Vein endothelial cell (primary cell): ENCODE results near the gene SLC38A10. TPM values are rescaled to one million over a fixed set of nuclear protein-coding genes. Genes with fewer than 3 reads are reported as not detected.

Experiments
- total RNA-seq: library from RNA; depleted of rRNA; stranded (reverse); fragments of >200 nt; gene quantifications from 2 replicates; pipeline ENCODE4 v1.2.3, GENCODE V29; 2012

The SLC38A10 gene
- total RNA-seq: 57.4 and 69.6 TPM in 2 replicates

GRCh38 chr17:81295031-81295675 is at the start of gene SLC38A10:
SLC38A10 (minus strand) TSS chr17:81295307; CDS start chr17:81294921, 386 bp downstream.

GRCh38 chr17:81238815-81239713 is 56.0 kb downstream of the SLC38A10 start, which contains the start of the genes NDUFAF8 and TEPSIN:
NDUFAF8 (plus strand) TSS chr17:81239318; CDS start chr17:81239364, 46 bp downstream.
TEPSIN (minus strand) TSS chr17:81239055; CDS start chr17:81239033, 22 bp downstream.

GRCh38 chr17:81222906-81223761 is 72.0 kb downstream of the SLC38A10 start, which contains the start of gene CEP131:
CEP131 (minus strand) TSS chr17:81222965; CDS start chr17:81220056, 2,909 bp downstream.

Other genes starting within 250 kb of the SLC38A10 start
- not detected in 2 replicates for gene PVALEF, start 129.8 kb downstream of the SLC38A10 start, total RNA-seq
- 3.1 and 5.6 TPM in 2 replicates for gene AATK, start 129.1 kb downstream of the SLC38A10 start, total RNA-seq
- 9.7 and 12.4 TPM in 2 replicates for gene CEP131, start 72.3 kb downstream of the SLC38A10 start, total RNA-seq
- 20.5 and 29.4 TPM in 2 replicates for gene TEPSIN, start 56.3 kb downstream of the SLC38A10 start, total RNA-seq
- 26.5 and 27.8 TPM in 2 replicates for gene NDUFAF8, start 56.0 kb downstream of the SLC38A10 start, total RNA-seq
- gene BAHCC1, start 100.2 kb upstream of the SLC38A10 start, total RNA-seq: 9.7 and 23.2 TPM in 2 replicates
- gene ACTG1, start 217.5 kb upstream of the SLC38A10 start, total RNA-seq: 14,927 and 15,075 TPM in 2 replicates
- 0.57 and 1.3 TPM in 2 replicates for gene FSCN2, start 233.1 kb upstream of the SLC38A10 start, total RNA-seq